Body of pancreas (tissue), 4 donors: Measurements from ENCODE around the gene COBL.

Source experiments
- CTCF ChIP-seq, 7 experiments: fragments of 450-650 bp in 4 of 7; fragments of 200-600 bp in 3 of 7; sonication (generic) in 3 of 7; IDR thresholded peaks; one replicate each; pipeline ENCODE4 v1.5.1; 2016 to 2019; ENCODE audit warnings: antibody characterized with exemption in 7 of 7
- POLR2A ChIP-seq, 3 donors: fragments of 450-650 bp; IDR thresholded peaks; one replicate each; pipeline ENCODE4 v1.6.1; 2016; ENCODE audit warnings: antibody characterized with exemption in 3 of 3, mild to moderate bottlenecking in 2 of 3

DNA sequence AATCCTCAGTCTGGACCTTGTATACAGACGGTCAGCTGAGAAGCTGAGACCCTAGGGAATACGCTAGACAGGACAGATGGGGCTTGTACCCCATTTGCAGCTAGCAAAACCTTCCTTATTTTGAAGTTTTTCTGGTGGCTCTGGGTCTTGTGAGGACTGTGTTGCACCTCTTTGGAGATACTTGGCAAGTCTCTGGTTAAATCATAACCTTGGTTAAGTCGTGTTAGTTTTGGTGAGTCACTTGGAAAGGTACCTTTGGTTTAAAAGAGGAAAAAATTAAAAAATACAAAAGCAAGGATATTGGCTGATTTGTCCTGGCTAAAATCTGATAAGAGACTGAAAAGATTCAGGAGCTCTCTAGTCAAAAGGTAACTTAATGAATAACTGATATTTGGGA, 140.6 kb downstream of the COBL start:
- TF ChIP-seq CTCF (IDR thresholded peaks at IDR 0.05): no peak
- TF ChIP-seq POLR2A (IDR thresholded peaks at IDR 0.05): no peak
